ENCODE data around the gene ZEB2.

ZEB2 gene

GRCh38 chr2:144381716-144382115, 138.2 kb downstream of the ZEB2 start:
- peaks cover 64 to 66% of the 10 kb centered on the region in 2 experiments for H3K4me1 ChIP-seq (ENCODE audit: control insufficient read depth in 1 of 2, insufficient read depth in 1 of 2, low read depth in 1 of 2, low read length in 1 of 2)
- peak overlapping the region; percentile 70 for H3K27ac ChIP-seq
- H3K9me3 ChIP-seq: no peaks in the 10 kb centered on the region
- H3K27me3 ChIP-seq: no peaks in the 10 kb centered on the region
- H3K36me3 ChIP-seq: no peaks in the 10 kb centered on the region
- peak overlapping the region in 1 of 2 experiments; percentile 42 for H3K4me3 ChIP-seq (ENCODE audit: low read depth in 1 of 2, low read length in 1 of 2)
- no peak for TF ChIP-seq CTCF (IDR thresholded peaks at IDR 0.05)

GRCh38 chr2:144379851-144380311, 140.0 kb downstream of the ZEB2 start:
- Histone ChIP-seq H3K27me3 (no peaks in the 10 kb centered on the region), H3K4me3 (ENCODE audit: low read depth in 1 of 2, low read length in 1 of 2) (peak overlapping the region in 1 of 2 experiments; percentile 26), H3K9me3 (no peaks in the 10 kb centered on the region), H3K4me1 (ENCODE audit: control insufficient read depth in 1 of 2, insufficient read depth in 1 of 2, low read depth in 1 of 2, low read length in 1 of 2) (peaks cover 72% of the 10 kb centered on the region in 2 experiments), H3K36me3 (no peaks in the 10 kb centered on the region), H3K27ac (peak overlapping the region; percentile 9)
- TF ChIP-seq CTCF (IDR thresholded peaks at IDR 0.05): no peak

GRCh38 chr2:144378551-144378950, 141.4 kb downstream of the ZEB2 start:
- Histone ChIP-seq H3K4me3 (ENCODE audit: low read depth in 1 of 2, low read length in 1 of 2) (no peak overlapping the region), H3K4me1 (ENCODE audit: control insufficient read depth in 1 of 2, insufficient read depth in 1 of 2, low read depth in 1 of 2, low read length in 1 of 2) (peaks cover 75 to 79% of the 10 kb centered on the region in 2 experiments), H3K9me3 (no peaks in the 10 kb centered on the region), H3K27me3 (no peaks in the 10 kb centered on the region), H3K27ac (no peak overlapping the region), H3K36me3 (no peaks in the 10 kb centered on the region)
- TF ChIP-seq CTCF (IDR thresholded peaks at IDR 0.05): no peak

GRCh38 chr2:144377914-144378313, 142.0 kb downstream of the ZEB2 start:
- Histone ChIP-seq H3K9me3 (no peaks in the 10 kb centered on the region), H3K4me3 (ENCODE audit: low read depth in 1 of 2, low read length in 1 of 2) (no peak overlapping the region), H3K27me3 (no peaks in the 10 kb centered on the region), H3K36me3 (no peaks in the 10 kb centered on the region), H3K4me1 (ENCODE audit: control insufficient read depth in 1 of 2, insufficient read depth in 1 of 2, low read depth in 1 of 2, low read length in 1 of 2) (peaks cover 69 to 75% of the 10 kb centered on the region in 2 experiments), H3K27ac (no peak overlapping the region)
- no peak for TF ChIP-seq CTCF (IDR thresholded peaks at IDR 0.05)

GRCh38 chr2:144376926-144377325, 143.0 kb downstream of the ZEB2 start:
- Histone ChIP-seq H3K9me3 (no peaks in the 10 kb centered on the region), H3K4me1 (ENCODE audit: control insufficient read depth in 1 of 2, insufficient read depth in 1 of 2, low read depth in 1 of 2, low read length in 1 of 2) (peaks cover 66 to 73% of the 10 kb centered on the region in 2 experiments), H3K27me3 (no peaks in the 10 kb centered on the region), H3K4me3 (ENCODE audit: low read depth in 1 of 2, low read length in 1 of 2) (no peak overlapping the region), H3K27ac (peak overlapping the region; percentile 12), H3K36me3 (no peaks in the 10 kb centered on the region)
- TF ChIP-seq CTCF (IDR thresholded peaks at IDR 0.05): no peak

- TF ChIP-seq CTCF (IDR thresholded peaks at IDR 0.05): no peak
- no peaks in the 10 kb centered on the region for H3K27me3 ChIP-seq
- peaks cover 61 to 69% of the 10 kb centered on the region in 2 experiments for H3K4me1 ChIP-seq (ENCODE audit: control insufficient read depth in 1 of 2, insufficient read depth in 1 of 2, low read depth in 1 of 2, low read length in 1 of 2)
- H3K9me3 ChIP-seq: no peaks in the 10 kb centered on the region
- H3K4me3 ChIP-seq (ENCODE audit: low read depth in 1 of 2, low read length in 1 of 2): no peak overlapping the region
- peak overlapping the region; percentile 12 for H3K27ac ChIP-seq
- H3K36me3 ChIP-seq: no peaks in the 10 kb centered on the region
Observed at GRCh38 chr2:144376460-144376859, 143.5 kb downstream of the ZEB2 start.
